ENCODE measurements around the gene LAMA2. TPM values are rescaled to one million over a fixed set of nuclear protein-coding genes. Genes with fewer than 3 reads are reported as not detected.

The LAMA2 gene
- total and polyA plus RNA-seq, 2 donors from 2014 or later, result 2.2 to 20.8 TPM

DNA sequence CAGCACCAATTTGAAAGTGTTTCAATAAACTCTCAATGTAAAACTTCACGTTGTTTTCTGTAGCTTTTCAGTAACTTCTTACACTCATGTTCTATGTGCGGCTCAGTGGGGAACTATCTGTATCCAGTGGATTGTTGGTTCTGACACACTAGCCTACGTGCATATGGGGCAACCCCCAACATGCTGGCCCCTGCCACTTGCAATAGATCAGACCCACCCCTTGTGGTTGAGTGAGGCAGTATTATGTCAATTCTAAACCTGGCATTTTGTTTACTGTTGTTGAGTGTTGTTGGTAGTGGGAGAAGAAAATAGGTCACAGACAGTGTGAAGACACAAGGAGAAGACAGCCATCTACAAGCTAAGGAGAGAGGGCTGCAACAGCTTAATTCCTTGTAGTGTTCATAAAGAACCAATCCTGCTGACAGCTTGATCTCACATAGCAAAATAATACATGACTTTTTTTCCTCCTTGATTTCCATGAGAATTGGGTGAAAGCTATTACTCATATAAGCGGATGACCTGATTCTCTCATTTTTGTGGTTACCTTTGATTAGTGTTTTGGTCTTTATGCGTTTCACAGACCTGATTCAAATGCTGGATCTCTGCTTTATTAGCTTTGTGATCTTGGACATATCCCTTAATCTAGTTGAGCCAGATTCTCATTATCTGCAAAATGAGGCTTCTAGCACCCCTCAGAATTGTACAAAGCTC lies 320.4 kb downstream of the LAMA2 start:
- H3K9me3 ChIP-seq (ENCODE audit: control insufficient read depth in 2 of 3, insufficient read depth in 1 of 3, low read length in 3 of 3), result no peaks in the 10 kb centered on the region
- TF ChIP-seq, protein P1, sequence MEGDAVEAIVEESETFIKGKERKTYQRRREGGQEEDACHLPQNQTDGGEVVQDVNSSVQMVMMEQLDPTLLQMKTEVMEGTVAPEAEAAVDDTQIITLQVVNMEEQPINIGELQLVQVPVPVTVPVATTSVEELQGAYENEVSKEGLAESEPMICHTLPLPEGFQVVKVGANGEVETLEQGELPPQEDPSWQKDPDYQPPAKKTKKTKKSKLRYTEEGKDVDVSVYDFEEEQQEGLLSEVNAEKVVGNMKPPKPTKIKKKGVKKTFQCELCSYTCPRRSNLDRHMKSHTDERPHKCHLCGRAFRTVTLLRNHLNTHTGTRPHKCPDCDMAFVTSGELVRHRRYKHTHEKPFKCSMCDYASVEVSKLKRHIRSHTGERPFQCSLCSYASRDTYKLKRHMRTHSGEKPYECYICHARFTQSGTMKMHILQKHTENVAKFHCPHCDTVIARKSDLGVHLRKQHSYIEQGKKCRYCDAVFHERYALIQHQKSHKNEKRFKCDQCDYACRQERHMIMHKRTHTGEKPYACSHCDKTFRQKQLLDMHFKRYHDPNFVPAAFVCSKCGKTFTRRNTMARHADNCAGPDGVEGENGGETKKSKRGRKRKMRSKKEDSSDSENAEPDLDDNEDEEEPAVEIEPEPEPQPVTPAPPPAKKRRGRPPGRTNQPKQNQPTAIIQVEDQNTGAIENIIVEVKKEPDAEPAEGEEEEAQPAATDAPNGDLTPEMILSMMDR (IDR thresholded peaks at IDR 0.05; ENCODE audit: borderline replicate concordance, extremely low read depth, insufficient read depth), result no peak
- H3K27me3 ChIP-seq (ENCODE audit: control insufficient read depth, insufficient read depth, low read length), result no peaks in the 10 kb centered on the region
- DNase-seq, result no peak
- no peak for FAIRE-seq
- no peaks in the 10 kb centered on the region for H3K36me3 ChIP-seq (ENCODE audit: control insufficient read depth in 2 of 3, insufficient read depth in 3 of 3, low read length in 3 of 3)
- H3K27ac ChIP-seq (ENCODE audit: low read depth in 2 of 2, low read length in 2 of 2), result no peak overlapping the region
- H3K4me3 ChIP-seq (ENCODE audit: low read length in 3 of 3), result no peak overlapping the region
- intact Hi-C loops (cut with DNase I), result no loop called here
- H3K9ac ChIP-seq (ENCODE audit: low read length in 3 of 3), result no peak overlapping the region
- H3K4me1 ChIP-seq (ENCODE audit: control insufficient read depth in 2 of 3, insufficient read depth in 2 of 3, low read depth in 1 of 3, low read length in 3 of 3), result no peaks in the 10 kb centered on the region

DNA sequence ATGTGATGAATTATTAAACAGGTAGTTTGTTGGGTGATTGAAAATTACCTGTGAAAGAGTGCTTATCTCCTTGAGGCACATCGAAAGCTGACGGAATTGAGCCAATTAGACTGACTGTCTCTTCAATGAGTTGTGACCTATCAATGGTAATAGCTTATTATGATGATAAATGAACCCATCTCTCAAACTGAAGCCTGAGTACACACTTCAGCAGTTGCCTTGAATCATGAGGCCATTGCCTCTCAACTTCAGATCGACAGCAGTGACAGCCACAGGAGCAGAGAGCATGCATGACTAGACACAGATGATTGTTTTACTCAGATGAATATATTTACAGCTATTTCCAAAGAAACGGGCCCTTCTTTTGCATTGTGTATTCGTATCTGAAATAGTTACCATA lies 323.9 kb downstream of the LAMA2 start:
- intact Hi-C loops (cut with DNase I), result no loop called here
- H3K4me3 ChIP-seq (ENCODE audit: low read length in 3 of 3), result no peak overlapping the region
- H3K36me3 ChIP-seq (ENCODE audit: control insufficient read depth in 2 of 3, insufficient read depth in 3 of 3, low read length in 3 of 3), result no peaks in the 10 kb centered on the region
- H3K9me3 ChIP-seq (ENCODE audit: control insufficient read depth in 2 of 3, insufficient read depth in 1 of 3, low read length in 3 of 3), result no peaks in the 10 kb centered on the region
- H3K27ac ChIP-seq (ENCODE audit: low read depth in 2 of 2, low read length in 2 of 2), result no peak overlapping the region
- no peaks in the 10 kb centered on the region for H3K27me3 ChIP-seq (ENCODE audit: control insufficient read depth, insufficient read depth, low read length)
- H3K9ac ChIP-seq (ENCODE audit: low read length in 3 of 3), result no peak overlapping the region
- TF ChIP-seq, protein P1 (IDR thresholded peaks at IDR 0.05; ENCODE audit: borderline replicate concordance, extremely low read depth, insufficient read depth), result no peak
- no peak for FAIRE-seq
- no peaks in the 10 kb centered on the region for H3K4me1 ChIP-seq (ENCODE audit: control insufficient read depth in 2 of 3, insufficient read depth in 2 of 3, low read depth in 1 of 3, low read length in 3 of 3)
- no peak for DNase-seq

DNA sequence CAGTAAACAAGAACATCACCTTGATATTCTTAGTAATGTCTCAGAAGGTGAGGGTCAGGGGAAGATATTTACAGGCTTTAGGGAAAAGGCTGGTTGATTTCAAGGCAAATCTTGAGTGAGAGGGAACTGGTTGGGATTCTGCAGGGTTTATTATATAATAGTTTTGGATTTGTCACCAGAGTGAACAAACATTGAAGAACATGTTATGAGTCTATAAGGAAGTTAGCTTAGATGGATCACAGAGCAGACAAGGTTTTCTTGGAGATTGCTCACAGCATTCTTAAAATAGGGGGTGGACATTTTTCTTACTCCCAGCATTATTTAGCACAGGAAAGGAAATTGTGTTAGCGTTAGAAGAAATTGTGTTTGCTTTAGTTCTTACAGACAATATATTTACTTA lies 324.9 kb downstream of the LAMA2 start:
- no peaks in the 10 kb centered on the region for H3K27me3 ChIP-seq (ENCODE audit: control insufficient read depth, insufficient read depth, low read length)
- DNase-seq (no peak), FAIRE-seq (no peak)
- TF ChIP-seq, protein P1 (IDR thresholded peaks at IDR 0.05; ENCODE audit: borderline replicate concordance, extremely low read depth, insufficient read depth), result no peak
- H3K9me3 ChIP-seq (ENCODE audit: control insufficient read depth in 2 of 3, insufficient read depth in 1 of 3, low read length in 3 of 3), result no peaks in the 10 kb centered on the region
- H3K36me3 ChIP-seq (ENCODE audit: control insufficient read depth in 2 of 3, insufficient read depth in 3 of 3, low read length in 3 of 3), result no peaks in the 10 kb centered on the region
- H3K4me1 ChIP-seq (ENCODE audit: control insufficient read depth in 2 of 3, insufficient read depth in 2 of 3, low read depth in 1 of 3, low read length in 3 of 3), result no peaks in the 10 kb centered on the region
- no peak overlapping the region for H3K4me3 ChIP-seq (ENCODE audit: low read length in 3 of 3)
- intact Hi-C loops (cut with DNase I), result no loop called here
- no peak overlapping the region for H3K9ac ChIP-seq (ENCODE audit: low read length in 3 of 3)
- H3K27ac ChIP-seq (ENCODE audit: low read depth in 2 of 2, low read length in 2 of 2), result no peak overlapping the region

Data from kidney (tissue), 14 donors.